Lower leg skin (tissue), 3 donors: Measurements from ENCODE around the gene ATP11B.

Experiments
- CTCF ChIP-seq, 3 donors: fragments of 450-650 bp; IDR thresholded peaks; one replicate each; pipeline ENCODE4 v1.5.1; 2016; ENCODE audit warnings: antibody characterized with exemption in 3 of 3, mild to moderate bottlenecking in 3 of 3, moderate library complexity in 2 of 3
- POLR2A ChIP-seq, 2 donors: fragments of 450-650 bp; IDR thresholded peaks; one replicate each; pipeline ENCODE4 v1.6.1; 2016 to 2017; ENCODE audit warnings: antibody characterized with exemption in 2 of 2, mild to moderate bottlenecking in 1 of 2, moderate library complexity in 1 of 2

- TF ChIP-seq POLR2A (IDR thresholded peaks at IDR 0.05) (no peak), CTCF (IDR thresholded peaks at IDR 0.05) (no peak)
These were observed 102.3 kb downstream of the ATP11B start for GRCh38 chr3:182895513-182896112.
